GM19239 (cell line): ENCODE results near the gene THBS3.
A peak's percentile ranks its signal among the peaks of the same experiment; 100 is the strongest.
"Not testable (repeated sequence)": the region's sequence is repeated elsewhere in the genome, so short reads cannot be mapped to it uniquely, and the experiment has no call there.

Experiments
- DNase-seq: peaks from one replicate; pipeline ENCODE4 v3.0.0; 2011; ENCODE audit warnings: low spot score; ENCODE audit not compliant: insufficient read length
- FAIRE-seq: peaks from 2 replicates; lab custom pipeline; 2011; peaks lifted over from hg19 to GRCh38; lab: Jason Lieb, UNC

Gene THBS3

GRCh38 chr1:155236451-155236850, 28.8 kb upstream of the THBS3 start:
- FAIRE-seq = no peak

GRCh38 chr1:155235375-155235774, 27.7 kb upstream of the THBS3 start:
- not testable (repeated sequence) for DNase-seq, FAIRE-seq

More at GRCh38 chr1:155236451-155236850, 28.8 kb upstream of the THBS3 start:
- DNase-seq = no peak

DNA sequence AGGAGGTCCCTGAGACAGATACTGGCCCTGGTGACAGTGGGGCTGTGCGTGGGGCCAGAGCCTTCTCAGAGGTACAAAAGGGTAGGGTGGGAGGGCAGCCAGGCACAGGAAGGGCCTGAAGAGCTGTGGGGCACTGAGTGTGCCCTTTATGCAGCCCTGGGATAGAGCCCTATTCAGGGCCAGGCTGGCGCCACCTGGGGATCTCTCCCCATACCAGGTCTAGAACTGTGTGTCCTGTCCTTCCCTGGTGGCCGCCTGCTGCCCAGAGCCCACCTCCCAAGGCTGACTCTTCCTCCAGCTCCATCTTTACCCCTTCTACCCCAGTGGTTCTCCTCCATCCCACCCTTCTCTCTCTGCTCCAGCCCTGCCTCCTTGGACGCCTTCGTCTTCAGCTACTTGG, 25.8 kb upstream of the THBS3 start:
- not testable (repeated sequence) for FAIRE-seq, DNase-seq

GRCh38 chr1:155232001-155232978, 24.6 kb upstream of the THBS3 start:
- not testable (repeated sequence) for DNase-seq, FAIRE-seq

DNA sequence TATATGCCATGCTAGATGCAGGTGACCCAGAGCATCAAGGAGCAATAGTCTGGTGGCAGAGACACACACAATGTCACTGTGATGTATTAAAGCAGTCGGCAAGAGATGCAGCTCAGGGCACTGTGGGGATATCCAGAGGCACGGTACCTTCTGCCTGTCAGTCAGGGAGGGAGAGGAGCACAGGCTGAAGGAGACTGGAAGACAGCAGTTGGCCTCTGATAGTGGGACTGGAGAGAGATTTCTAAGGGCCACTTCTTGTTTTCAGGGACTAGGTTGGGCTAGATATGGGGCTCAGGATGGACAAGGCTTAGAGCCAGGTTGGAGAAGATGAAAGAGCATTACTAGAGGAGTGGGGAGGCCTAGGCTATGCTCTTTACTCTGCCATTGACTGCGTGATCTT, 23.6 kb upstream of the THBS3 start:
- DNase-seq, FAIRE-seq: not testable (repeated sequence)

GRCh38 chr1:155228096-155228427, 20.4 kb upstream of the THBS3 start:
- no peak for FAIRE-seq
- DNase-seq = no peak

DNA sequence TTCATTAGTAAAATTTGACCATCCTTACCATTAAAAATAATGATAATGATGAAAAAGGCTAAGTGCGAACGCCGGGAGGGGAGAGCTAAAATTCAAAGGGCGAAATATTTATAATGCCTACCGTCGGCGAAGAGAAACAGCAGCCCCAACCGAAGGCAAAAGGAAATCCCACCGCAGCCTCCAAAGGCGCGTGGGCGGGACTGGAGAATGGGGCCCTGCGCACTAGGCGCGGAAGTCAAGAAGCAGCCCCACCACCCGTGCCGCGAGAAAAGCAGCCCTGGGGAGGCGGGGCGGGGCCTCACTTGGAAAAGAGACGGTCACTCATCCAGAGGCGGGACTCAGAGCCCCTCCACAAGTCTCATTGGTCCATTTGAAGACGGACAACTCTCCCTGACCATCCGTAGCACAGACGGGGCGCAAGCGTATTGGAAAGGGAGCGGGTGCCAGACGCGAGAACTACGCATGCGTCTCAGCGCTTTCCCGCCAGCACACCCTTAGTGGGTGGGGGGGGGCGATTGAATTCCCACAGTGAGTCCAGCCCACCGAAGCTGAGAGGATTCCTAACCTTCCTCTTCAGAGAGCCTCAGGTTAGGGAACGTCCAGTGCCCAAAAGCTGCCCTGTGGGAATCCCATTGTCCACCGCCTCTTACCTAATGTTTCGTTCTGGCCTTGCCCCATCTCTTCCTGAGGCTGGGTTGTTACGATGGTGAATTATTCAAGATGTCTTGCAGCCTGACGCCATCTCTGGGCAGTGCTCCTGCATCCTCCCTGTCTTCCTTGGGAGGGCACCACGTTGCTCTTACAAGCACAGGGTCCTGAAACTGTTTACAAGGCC, 19.8 kb upstream of the THBS3 start:
- peak; percentile 99 for DNase-seq
- peak; percentile 91 for FAIRE-seq

GRCh38 chr1:155226910-155227260, 19.2 kb upstream of the THBS3 start:
- DNase-seq (no peak), FAIRE-seq (no peak)

- FAIRE-seq = peak; percentile 65
- peak; percentile 66 for DNase-seq
These were observed 18.7 kb upstream of the THBS3 start for GRCh38 chr1:155226188-155226909.

- DNase-seq, FAIRE-seq: not testable (repeated sequence)
These were observed 17.7 kb upstream of the THBS3 start for GRCh38 chr1:155225404-155225759.

GRCh38 chr1:155223047-155223446, 15.3 kb upstream of the THBS3 start:
- no peak for FAIRE-seq
- no peak for DNase-seq

GRCh38 chr1:155220211-155220965, 12.7 kb upstream of the THBS3 start:
- DNase-seq, FAIRE-seq: not testable (repeated sequence)

GRCh38 chr1:155219592-155220031, 11.9 kb upstream of the THBS3 start:
- no peak for FAIRE-seq

GRCh38 chr1:155218854-155219591, 11.3 kb upstream of the THBS3 start:
- peak; percentile 22 for DNase-seq
- FAIRE-seq = no peak

More at GRCh38 chr1:155219592-155220031, 11.9 kb upstream of the THBS3 start:
- DNase-seq = no peak

DNA sequence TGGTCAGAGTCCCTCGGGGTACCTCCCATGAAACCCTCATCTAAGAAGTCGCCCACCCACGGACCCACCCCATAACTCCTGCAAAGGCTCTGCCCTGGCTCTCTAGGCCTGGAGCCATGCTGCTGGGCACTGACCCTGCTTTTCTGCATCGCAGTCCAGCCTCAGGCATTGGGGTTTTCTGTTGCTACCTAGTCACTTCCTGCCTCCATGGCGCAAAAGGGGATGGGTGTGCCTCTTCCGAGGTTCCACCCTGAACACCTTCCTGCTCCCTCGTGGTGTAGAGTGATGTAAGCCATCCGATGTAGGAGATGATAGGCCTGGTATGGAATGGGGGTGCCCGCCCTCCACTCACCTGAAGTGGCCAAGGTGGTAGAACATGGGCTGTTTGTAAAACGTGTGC, 7.0 kb upstream of the THBS3 start:
- not testable (repeated sequence) for DNase-seq, FAIRE-seq

DNA sequence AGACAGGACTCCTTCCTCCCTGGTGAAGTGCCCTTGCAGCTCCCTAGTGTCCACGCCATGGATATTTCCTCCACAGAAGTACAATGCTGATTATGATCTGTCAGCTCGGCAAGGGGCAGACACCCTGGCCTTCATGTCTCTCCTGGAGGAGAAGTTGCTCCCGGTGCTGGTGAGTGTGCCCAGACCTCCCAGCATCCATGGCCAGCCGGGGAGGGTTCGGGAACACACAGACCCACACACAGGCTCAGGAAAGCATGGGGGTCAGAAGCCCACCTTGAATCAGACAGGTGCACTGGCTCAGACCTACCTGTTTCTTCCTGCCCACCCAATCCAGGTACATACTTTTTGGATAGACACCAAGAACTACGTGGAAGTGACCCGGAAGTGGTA, 4.3 kb upstream of the THBS3 start:
- not testable (repeated sequence) for DNase-seq, FAIRE-seq

DNA sequence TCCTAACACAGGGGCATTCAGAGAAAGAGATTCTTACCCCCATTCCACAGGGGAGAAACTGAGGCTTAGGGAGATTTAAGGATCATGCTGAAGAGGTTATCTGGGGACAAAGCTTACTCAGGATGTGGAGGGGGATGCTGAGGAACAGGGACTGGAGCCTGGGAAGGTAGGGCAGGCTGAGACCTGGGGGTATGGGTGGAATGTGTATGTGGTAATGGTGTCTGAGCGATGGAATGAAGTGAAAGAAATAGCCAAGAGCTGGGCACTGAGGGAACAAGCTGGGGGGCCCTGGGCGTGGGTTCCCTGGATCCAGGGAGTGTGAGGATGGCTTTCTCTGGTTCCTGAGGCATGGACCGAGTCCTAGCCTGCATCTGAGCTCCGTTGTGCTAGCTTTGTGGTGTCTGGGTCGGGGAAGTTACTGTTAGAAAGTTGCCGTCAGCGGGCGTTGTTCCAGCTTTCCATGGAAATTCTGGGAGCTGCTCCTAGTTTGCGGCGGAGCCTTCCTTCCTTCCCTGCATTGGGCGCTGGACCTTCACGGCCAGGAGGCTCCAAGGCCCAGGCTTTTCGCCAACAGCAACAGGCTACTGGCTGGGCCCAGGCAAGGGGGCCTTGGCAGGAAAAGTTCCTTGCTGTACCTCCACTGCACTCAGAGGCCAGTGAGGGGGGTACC, 3.8 kb upstream of the THBS3 start:
- not testable (repeated sequence) for FAIRE-seq, DNase-seq
